Colon (tissue), 2 donors: ENCODE measurements around the gene AOAH.

Experiments used
- FAIRE-seq: peaks from 2 replicates; lab custom pipeline; 2012; peaks lifted over from hg19 to GRCh38; lab: Jason Lieb, UNC
- donor health status: control.
- donor health status: control.

The AOAH gene

GRCh38 chr7:36600869-36601530, 123.3 kb downstream of the AOAH start:
- FAIRE-seq: no peak

- no peak for FAIRE-seq
Measured at GRCh38 chr7:36600314-36600682, 124.0 kb downstream of the AOAH start.

GRCh38 chr7:36599645-36600313, 124.5 kb downstream of the AOAH start:
- no peak for FAIRE-seq

- FAIRE-seq: no peak
Measured at GRCh38 chr7:36598054-36598674, 126.1 kb downstream of the AOAH start.

GRCh38 chr7:36597090-36597773, 127.1 kb downstream of the AOAH start:
- FAIRE-seq: no peak

- FAIRE-seq: no peak
Measured at GRCh38 chr7:36594445-36594844, 129.8 kb downstream of the AOAH start.

- no peak for FAIRE-seq
Measured at GRCh38 chr7:36591636-36592035, 132.7 kb downstream of the AOAH start.

DNA sequence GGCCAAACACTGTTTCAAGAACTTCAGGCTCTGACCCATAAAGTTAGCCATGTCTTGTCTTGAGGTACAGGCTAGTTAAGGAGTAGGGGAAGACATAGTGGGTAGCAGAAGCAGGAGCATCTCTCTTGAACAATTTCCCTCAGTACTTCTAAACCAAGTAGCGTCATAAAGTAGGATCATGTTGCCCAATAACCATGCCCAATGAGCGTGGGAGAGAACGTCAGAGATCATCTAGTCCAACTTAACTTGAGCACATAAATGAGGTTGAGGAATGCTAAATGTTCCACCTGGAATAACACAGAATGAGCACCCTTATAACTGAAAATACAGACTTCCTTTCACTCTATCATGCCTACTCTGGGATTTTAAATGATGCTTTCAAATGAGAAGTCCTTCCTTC, 134.9 kb downstream of the AOAH start:
- FAIRE-seq: no peak

GRCh38 chr7:36583318-36583717, 141.0 kb downstream of the AOAH start:
- no peak for FAIRE-seq

DNA sequence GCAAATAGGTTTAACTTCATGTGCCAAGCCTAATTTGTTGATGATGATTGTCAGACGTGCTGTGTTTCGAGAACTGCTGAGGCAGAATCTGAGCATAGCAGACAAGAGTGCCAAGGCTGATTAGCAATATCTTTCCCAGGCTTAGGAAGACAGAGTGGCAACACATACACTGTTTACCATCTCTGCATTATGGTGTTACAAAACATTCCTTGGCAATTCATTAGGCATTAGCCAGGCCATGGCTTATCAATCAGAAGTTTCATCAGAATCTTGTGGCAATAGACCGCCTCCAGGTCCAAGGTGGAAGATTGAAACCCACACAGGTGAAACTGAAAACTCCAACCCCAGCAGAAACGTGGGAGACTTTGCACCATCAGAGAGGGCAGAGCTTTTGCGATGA, 148.5 kb downstream of the AOAH start:
- no peak for FAIRE-seq

- no peak for FAIRE-seq
Measured at GRCh38 chr7:36573066-36573465, 151.2 kb downstream of the AOAH start.

DNA sequence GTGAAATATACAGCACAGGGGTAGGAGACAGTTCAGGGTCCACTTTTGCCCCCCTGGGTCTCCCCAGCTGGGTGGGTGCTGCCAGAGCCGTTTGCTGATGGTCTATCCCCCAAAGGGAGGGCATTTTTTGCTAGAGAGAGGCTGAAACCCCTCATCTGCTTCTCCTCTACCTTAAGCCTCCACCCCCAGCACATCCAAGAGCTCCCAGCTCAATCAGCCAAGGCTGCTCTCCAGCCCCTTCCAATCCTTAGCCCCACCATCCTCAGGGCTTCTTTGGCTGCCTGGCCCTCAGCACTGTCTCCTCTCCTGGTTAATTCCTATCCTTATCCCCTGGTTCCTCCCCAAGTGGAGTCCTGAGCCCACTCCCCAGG, 153.1 kb downstream of the AOAH start:
- no peak for FAIRE-seq

GRCh38 chr7:36570528-36571189, 153.6 kb downstream of the AOAH start:
- no peak for FAIRE-seq

DNA sequence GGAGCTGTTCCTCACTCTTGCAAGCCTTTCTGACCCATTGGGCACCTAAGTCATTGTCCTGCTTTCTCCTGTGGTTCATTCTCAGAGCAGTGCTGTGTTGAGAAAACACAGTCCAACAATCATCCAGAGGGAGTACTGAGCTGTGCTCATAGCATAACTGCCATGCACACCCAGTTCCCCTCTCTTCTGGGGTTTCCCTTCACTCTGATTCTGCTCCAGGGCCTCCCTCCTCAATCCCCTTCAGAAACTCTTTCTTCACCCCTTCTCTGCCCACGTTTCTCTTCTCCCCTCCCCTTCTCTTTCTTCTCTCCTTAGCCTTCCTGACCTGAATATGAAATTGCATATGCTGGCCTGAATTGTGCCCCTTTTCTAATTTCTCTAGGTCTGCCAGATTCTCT, 155.8 kb downstream of the AOAH start:
- FAIRE-seq: no peak

DNA sequence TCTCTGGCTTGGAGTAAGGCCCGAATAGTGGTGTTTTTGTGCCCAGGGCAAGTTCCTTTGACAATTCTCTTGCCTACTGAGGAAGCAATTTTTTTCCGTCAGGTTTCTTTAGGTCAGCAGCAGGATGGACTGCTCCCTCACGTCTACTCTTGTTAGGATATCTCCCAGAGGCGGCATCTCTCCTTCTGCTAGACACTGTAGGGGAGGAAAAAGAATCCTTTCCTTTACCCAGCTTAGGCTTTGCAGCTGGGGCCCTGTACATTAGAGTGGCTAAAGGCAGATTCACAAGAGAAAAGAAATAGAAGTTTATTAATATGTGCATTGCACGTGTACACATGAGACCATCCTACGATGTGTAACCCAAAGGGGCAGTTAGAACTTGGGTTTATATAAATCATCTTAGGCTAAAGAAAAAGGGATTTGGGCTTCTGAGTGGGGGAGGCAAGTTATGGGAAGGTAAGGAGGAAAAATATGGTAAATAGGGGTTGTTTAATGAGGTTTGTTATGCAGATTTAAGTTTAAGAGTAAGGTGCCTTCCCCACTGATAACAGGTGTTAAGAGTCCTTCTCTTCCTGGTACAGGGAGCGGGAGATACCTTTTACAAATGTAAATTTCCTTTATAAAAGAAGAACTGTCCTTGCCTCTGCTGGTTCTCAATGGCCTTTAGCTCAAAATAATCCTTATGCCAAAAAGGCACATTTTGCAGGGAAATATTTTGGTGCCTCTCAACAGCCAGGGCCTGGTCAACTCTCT, 156.4 kb downstream of the AOAH start:
- no peak for FAIRE-seq

DNA sequence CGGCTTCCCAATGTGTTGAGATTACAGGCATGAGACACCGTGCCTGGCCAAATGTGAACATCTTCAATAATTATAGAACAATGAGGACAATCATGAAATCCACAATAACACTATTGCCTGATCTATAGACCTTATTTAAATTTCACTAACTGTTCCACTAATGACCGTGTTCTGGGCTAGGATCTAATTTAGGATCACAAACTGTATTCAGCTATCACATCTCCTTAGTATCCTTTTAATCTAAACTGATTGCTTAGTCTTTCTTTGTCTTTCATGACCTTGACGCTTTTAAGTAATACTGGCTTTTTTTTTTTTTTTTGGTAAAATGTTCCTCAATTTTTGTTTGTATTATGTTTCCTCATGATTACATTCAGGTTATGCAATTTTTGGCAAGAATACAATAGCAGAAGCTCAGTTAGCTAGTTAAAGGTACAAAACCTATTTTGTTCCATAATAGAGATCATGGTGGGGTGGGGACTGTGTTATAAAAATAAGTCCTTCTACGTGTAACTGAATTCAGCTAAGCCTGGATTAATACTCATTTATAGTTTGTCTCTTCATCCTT, 158.4 kb downstream of the AOAH start:
- FAIRE-seq: no peak

- FAIRE-seq: no peak
Measured at GRCh38 chr7:36564489-36564888, 159.8 kb downstream of the AOAH start.

GRCh38 chr7:36563706-36564327, 160.5 kb downstream of the AOAH start:
- FAIRE-seq: no peak

- no peak for FAIRE-seq
Measured at GRCh38 chr7:36562121-36562520, 162.2 kb downstream of the AOAH start.

DNA sequence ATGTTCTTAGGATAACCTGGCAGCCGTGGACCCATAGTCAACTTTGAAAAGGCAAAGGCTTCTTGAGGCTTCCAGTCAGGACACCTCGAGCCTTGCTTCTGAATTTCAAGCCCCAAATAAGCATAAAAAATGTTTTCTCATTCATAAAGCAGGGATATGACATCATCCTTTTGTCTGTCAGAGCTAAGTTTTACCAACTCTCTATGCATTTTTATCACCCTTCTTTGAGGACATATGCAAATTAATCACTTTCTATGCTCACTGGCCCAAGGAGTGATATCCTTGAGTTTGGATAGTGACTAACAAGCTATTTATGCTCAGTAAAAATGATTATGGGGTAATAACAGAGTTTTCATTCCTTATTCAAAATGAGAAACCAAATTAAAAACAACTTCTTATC, 175.3 kb downstream of the AOAH start:
- no peak for FAIRE-seq

DNA sequence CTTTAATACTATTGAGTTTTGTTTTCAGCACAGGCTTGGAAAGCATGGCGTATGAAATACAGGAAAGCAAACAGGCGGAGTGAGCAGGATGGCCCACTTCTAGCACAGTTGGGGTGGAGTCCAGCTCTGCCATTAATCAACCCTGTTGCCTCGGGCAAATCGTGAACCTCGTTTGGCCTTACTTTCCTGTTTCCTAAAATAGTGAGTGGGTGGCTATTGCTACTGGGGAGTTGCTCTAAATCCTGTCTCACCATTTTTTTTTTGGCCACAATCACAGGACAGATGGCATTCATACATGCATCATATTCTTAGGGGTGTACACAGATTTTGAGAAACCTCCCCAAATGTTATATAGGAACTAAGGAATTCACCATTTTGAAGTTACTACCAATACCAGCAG, 176.9 kb downstream of the AOAH start:
- no peak for FAIRE-seq
